ENCODE results near the gene SLC7A7.
"Not testable (repeated sequence)": the region's sequence is repeated elsewhere in the genome, so short reads cannot be mapped to it uniquely, and the experiment has no call there.

DNA sequence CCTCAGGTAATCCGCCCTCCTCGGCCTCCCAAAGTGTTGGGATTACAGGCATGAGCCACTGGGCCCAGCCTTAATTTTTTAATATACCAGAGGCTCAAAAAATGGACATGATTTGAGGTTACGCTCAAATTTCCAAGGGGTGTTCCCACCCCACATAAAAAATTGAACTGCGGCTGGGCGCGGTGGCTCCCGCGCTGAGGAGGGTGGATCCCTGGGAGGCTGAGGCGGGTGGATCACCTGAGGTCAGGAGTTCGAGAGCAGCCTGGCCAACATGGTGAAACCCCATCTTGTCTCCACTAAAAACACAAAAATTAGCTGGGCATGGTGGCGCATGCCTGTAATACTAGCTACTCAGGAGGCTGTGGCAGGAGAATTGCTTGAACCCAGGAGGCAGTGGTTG, 39.1 kb upstream of the SLC7A7 start:
- not testable (repeated sequence) for TF ChIP-seq POLR2AphosphoS5, CTCF (IDR thresholded peaks at IDR 0.05)
